Esophagus squamous epithelium (tissue), 5 donors: ENCODE data around the gene PLEKHM1. TPM values are rescaled to one million over a fixed set of nuclear protein-coding genes. Genes with fewer than 3 reads are reported as not detected.

Experiments used
- DNase-seq: peaks from one replicate; lab custom pipeline; 2025; lab: John Stamatoyannopoulos, UW
- H3K27ac ChIP-seq, 4 donors: fragments of 200-600 bp; sonication (generic); one replicate each; pipeline ENCODE4 v1.5.1; 2016 to 2019; ENCODE audit warnings: mild to moderate bottlenecking in 1 of 4
- H3K27me3 ChIP-seq, 4 donors: fragments of 200-600 bp; sonication (generic); 1 replicate in 3 of 4; 2 replicates in 1 of 4; pipeline versions ENCODE4 v1.5.1 to v1.6.0; 2017 to 2021; ENCODE audit warnings: antibody characterized with exemption in 1 of 4
- H3K36me3 ChIP-seq, 3 donors: fragments of 200-600 bp; sonication (generic); one replicate each; pipeline ENCODE4 v1.5.1; 2016 to 2019
- H3K4me1 ChIP-seq, 3 donors: fragments of 200-600 bp; sonication (generic); one replicate each; pipeline ENCODE4 v1.5.1; 2017 to 2019
- H3K4me3 ChIP-seq, 4 donors: fragments of 200-600 bp; sonication (generic); 1 replicate in 3 of 4; 2 replicates in 1 of 4; pipeline ENCODE4 v1.5.1; 2016 to 2019; ENCODE audit warnings: mild to moderate bottlenecking in 2 of 4, moderate library complexity in 1 of 4
- H3K9me3 ChIP-seq, 3 donors: fragments of 200-600 bp; sonication (generic); one replicate each; pipeline ENCODE4 v1.5.1; 2016 to 2019
- POLR2A ChIP-seq, 4 donors: fragments of 450-650 bp; IDR thresholded peaks; one replicate each; pipeline ENCODE4 v1.6.1; 2017; ENCODE audit warnings: antibody characterized with exemption in 4 of 4, mild to moderate bottlenecking in 4 of 4, moderate library complexity in 3 of 4
- WGBS, 2 donors: methylation state at CpG; one replicate each; pipeline ENCODE4 v1.1.5; 2018; 5-methylcytosine and 5-hydroxymethylcytosine counted together
- intact Hi-C: fragments of 100-400 bp; cut with DNase I; formaldehyde crosslinking; loops from one replicate; pipeline ENCODE4 v1.15.0; 2022
- total RNA-seq, 4 donors: library from RNA; depleted of rRNA; stranded (reverse); fragments of >200 nt; gene quantifications; one replicate each; pipeline ENCODE4 v1.1.0, GENCODE V29; 2016
- TF ChIP-seq, protein P1 (sequence below), 6 experiments: fragments of 450-650 bp in 4 of 6; fragments of 200-600 bp in 2 of 6; sonication (generic) in 2 of 6; IDR thresholded peaks; one replicate each; pipeline ENCODE4 v1.5.1; 2016 to 2019; ENCODE audit warnings: antibody characterized with exemption in 6 of 6, mild to moderate bottlenecking in 4 of 6, moderate library complexity in 4 of 6
- donor health status: DM: yes; HTN: yes; CAD: no.

The PLEKHM1 gene
- total RNA-seq, 4 donors from 2014 or later: 47.7 to 105 (median 81.1) TPM

DNA sequence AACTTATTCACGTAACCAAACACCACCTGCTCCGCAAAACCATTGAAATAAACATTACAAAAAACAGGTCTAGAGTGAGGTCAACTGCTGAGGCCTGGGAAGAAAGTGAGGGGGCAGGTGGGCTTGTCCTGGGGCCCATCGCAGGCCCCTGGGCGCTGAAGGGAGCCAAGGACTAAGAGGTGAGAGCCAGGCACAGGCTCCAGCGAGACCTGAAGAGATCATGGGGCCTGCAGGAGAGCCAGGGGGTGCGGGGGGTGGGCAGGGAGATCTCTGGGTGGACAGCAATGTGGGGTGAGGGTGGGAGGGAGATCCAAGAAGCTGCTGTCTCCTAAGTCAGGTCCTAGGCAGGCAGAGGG, 65.8 kb downstream of the PLEKHM1 start:
- no peak for DNase-seq
- H3K4me1 ChIP-seq: peaks cover 19 to 60% (median 34%) of the 10 kb centered on the region in 3 donors
- 83 to 95% methylated on average over 2 to 6 of the region's 6 CpGs for WGBS, 2 donors
- H3K9me3 ChIP-seq: no peaks in the 10 kb centered on the region
- H3K27ac ChIP-seq: peak overlapping the region; percentile 61 to 96 (median 90)
- intact Hi-C loops: no loop called here
- peak overlapping the region; percentile 20 to 50 (median 40) for H3K4me3 ChIP-seq
- H3K36me3 ChIP-seq: peaks cover 0 to 37% (median 0%) of the 10 kb centered on the region in 3 donors
- TF ChIP-seq, protein P1, sequence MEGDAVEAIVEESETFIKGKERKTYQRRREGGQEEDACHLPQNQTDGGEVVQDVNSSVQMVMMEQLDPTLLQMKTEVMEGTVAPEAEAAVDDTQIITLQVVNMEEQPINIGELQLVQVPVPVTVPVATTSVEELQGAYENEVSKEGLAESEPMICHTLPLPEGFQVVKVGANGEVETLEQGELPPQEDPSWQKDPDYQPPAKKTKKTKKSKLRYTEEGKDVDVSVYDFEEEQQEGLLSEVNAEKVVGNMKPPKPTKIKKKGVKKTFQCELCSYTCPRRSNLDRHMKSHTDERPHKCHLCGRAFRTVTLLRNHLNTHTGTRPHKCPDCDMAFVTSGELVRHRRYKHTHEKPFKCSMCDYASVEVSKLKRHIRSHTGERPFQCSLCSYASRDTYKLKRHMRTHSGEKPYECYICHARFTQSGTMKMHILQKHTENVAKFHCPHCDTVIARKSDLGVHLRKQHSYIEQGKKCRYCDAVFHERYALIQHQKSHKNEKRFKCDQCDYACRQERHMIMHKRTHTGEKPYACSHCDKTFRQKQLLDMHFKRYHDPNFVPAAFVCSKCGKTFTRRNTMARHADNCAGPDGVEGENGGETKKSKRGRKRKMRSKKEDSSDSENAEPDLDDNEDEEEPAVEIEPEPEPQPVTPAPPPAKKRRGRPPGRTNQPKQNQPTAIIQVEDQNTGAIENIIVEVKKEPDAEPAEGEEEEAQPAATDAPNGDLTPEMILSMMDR (IDR thresholded peaks at IDR 0.05): no peak
- TF ChIP-seq POLR2A (IDR thresholded peaks at IDR 0.05): no peak
- peaks cover 0 to 24% (median 0%) of the 10 kb centered on the region in 4 donors for H3K27me3 ChIP-seq

DNA sequence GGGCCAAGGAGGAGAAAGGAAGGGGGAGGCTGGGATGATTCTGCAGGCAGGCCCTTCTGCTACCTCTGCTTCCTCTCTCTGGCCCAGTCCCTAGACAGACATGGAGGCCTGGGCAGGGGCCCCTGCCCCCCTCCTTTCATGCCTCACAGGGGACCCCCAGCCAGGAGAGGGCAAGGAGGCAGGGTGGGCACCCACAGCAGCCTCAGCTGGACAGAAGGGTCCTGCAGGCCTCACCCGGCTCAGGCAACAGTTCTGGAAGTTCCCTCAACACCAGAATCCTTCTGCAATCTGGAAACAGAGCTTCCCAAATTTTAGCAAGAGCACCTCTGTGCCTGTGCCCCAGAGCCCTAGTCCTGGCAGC, 66.6 kb downstream of the PLEKHM1 start:
- Histone ChIP-seq H3K9me3 (no peaks in the 10 kb centered on the region), H3K4me3 (peak overlapping the region in 3 of 4 donors; percentile 19 to 46 (median 35)), H3K36me3 (peaks cover 0 to 29% (median 0%) of the 10 kb centered on the region in 3 donors), H3K4me1 (peaks cover 14 to 52% (median 29%) of the 10 kb centered on the region in 3 donors), H3K27ac (peak overlapping the region; percentile 24 to 96 (median 78)), H3K27me3 (peaks cover 0 to 16% (median 0%) of the 10 kb centered on the region in 4 donors)
- intact Hi-C loops: no loop called here
- TF ChIP-seq, protein P1 (IDR thresholded peaks at IDR 0.05): no peak
- TF ChIP-seq POLR2A (IDR thresholded peaks at IDR 0.05): no peak
- DNase-seq: no peak
- WGBS, 2 donors: 25 to 100% methylated on average over 1 of the region's 1 CpG

DNA sequence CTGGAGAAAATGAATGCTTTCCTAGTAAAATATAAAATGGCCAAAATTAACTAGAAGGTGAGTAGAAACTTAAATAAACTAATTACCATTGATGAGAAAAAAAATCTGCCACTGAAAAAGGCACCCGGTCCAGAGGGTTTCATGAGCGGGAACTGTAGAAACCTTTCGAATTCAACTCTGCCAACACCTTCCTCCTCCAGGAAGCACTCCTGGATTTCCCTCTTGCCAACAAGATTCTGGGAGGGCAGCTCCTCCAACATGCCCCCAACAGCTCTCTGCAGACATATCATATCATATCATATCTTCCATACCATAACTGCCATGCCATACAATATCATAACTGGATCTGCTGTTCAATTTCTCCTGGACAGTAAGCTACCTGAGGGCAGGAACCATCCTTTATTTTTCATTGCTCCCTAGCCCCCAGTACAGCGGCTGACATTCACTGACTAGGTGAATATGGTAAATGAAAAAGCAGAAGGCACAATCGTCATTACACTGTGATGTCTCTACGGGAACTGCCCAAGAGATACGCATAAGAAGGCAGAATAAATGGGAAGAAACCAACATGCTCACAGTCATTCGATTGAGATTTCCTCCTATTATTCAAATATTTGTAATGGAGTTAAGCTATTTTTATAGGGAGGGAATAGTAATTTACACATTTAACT, 67.1 kb downstream of the PLEKHM1 start:
- Histone ChIP-seq H3K4me3 (peak overlapping the region in 2 of 4 donors; percentile 35 to 46), H3K9me3 (no peaks in the 10 kb centered on the region), H3K27me3 (peaks cover 0 to 11% (median 0%) of the 10 kb centered on the region in 4 donors), H3K36me3 (peaks cover 0 to 34% (median 0%) of the 10 kb centered on the region in 3 donors), H3K27ac (peak overlapping the region in 2 of 4 donors; percentile 95 to 96), H3K4me1 (peaks cover 15 to 52% (median 25%) of the 10 kb centered on the region in 3 donors)
- no peak for TF ChIP-seq POLR2A (IDR thresholded peaks at IDR 0.05)
- intact Hi-C loops: no loop called here
- WGBS, 2 donors: 65 to 81% methylated on average over 8 of the region's 8 CpGs
- DNase-seq: no peak

DNA sequence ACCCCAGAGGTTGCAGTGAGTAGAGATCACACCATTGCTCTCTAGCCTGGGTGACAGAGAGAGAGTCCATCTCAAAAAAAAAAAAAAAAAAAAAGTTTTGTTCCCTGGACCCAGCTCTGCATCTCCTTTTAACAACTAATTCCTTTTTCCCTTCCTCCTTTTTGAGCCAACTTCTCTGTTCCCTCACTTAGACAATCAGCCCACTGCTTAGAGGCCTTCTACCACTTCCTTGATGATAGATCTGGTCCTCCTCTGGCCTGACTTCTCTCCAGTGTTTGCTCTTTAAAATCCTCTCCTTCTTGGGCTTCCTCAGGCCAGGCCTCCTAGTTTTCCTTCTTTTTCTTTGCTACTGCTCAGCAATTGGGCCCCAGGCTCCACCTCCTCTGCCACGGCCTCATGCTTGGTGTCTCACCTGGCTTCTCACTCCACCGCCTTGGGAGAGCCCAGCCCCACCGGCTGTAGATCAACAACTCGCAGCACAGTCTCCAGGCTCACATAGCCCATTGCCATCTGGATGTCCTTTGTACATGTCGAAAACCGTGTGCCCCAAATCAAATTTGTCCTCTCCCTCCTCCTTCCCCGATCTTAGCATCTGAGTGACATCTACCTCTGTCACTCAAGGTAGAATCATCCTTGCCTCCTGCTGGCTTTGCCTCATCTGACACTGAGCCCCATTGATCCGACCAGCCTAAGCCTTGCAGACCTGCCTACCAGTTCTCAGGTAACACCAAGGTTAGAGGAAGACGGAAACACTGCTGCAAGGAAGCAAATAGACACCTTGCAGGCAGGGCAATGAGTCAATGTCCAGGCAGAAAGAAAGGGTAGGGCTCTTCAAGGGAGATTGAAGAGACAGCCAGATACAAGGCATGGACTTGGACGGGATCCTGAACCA, 75.3 kb downstream of the PLEKHM1 start:
- no peaks in the 10 kb centered on the region for H3K9me3 ChIP-seq
- peaks cover 19 to 82% (median 30%) of the 10 kb centered on the region in 3 donors for H3K4me1 ChIP-seq
- WGBS, 2 donors: 70 to 74% methylated on average over 9 to 10 of the region's 10 CpGs
- H3K27me3 ChIP-seq: no peaks in the 10 kb centered on the region
- no peak overlapping the region for H3K4me3 ChIP-seq
- DNase-seq: no peak
- intact Hi-C loops: no loop called here
- peaks cover 0 to 10% (median 0%) of the 10 kb centered on the region in 3 donors for H3K36me3 ChIP-seq
- no peak for TF ChIP-seq POLR2A (IDR thresholded peaks at IDR 0.05)
- TF ChIP-seq, protein P1 (IDR thresholded peaks at IDR 0.05): no peak
- peak overlapping the region; percentile 52 to 82 (median 70) for H3K27ac ChIP-seq

DNA sequence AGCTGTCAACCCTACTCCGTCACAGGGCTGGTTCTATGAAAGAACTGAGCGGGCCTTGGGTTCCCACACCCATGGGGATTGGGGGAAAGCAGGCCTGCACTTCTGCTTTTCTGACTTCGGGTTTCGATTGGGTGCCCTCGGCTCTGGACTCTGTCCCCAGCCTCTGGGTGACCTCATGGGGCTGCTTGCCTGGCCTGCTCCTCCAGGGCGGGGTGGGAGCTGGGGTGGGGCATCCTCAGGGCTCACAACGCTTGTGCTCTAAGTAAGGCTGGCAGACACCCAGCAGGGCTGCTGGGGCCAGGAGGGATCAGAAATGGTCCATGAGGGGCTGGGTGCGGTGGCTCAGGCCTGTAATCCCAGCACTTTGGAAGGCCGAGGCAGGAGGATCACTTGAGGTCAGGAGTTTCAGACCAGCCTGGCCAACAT, 77.0 kb downstream of the PLEKHM1 start:
- no peak for TF ChIP-seq POLR2A (IDR thresholded peaks at IDR 0.05)
- TF ChIP-seq, protein P1 (IDR thresholded peaks at IDR 0.05): no peak

More for the DNA sequence above, 77.0 kb downstream of the PLEKHM1 start:
- Histone ChIP-seq H3K9me3 (no peaks in the 10 kb centered on the region), H3K27ac (peak overlapping the region; percentile 58 to 82 (median 76)), H3K4me1 (peaks cover 24 to 94% (median 33%) of the 10 kb centered on the region in 3 donors), H3K36me3 (peaks cover 0 to 8% (median 0%) of the 10 kb centered on the region in 3 donors), H3K4me3 (no peak overlapping the region), H3K27me3 (no peaks in the 10 kb centered on the region)
- intact Hi-C loops: no loop called here
- no peak for DNase-seq
- 75% methylated on average over 7 of the region's 9 CpGs; no CpG with 5 or more reads in 1 of the 2 donors for WGBS, 2 donors
